Activated CD4-positive, CD25-positive, alpha-beta regulatory T cell (primary cell): ENCODE measurements around the gene EPB41L5.
"Not testable (repeated sequence)": the region's sequence is repeated elsewhere in the genome, so short reads cannot be mapped to it uniquely, and the experiment has no call there.

Experiments
- DNase-seq, 4 experiments: peaks; one replicate each; lab custom pipeline; 2025; lab: John Stamatoyannopoulos, UW

The EPB41L5 gene

DNA sequence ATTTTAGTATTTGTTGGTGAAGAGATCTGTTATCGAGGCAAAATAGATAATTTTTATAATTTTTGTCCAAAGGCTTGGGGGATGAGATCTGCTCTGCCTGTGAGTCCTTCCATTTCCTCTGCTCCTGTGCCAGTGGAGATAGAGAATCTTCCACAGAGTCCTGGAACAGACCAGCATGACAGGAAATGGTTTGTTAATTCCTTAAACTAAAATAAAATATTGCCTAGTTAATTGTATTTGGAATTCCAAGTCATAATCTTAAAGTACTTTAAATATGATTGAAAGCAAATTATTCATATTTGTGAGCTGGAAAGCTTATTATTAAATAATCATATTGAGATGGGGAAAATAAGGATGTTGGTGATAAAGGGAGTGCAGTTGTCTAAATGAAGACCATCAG is 87.8 kb downstream of the EPB41L5 start:
- no peak for DNase-seq

DNA sequence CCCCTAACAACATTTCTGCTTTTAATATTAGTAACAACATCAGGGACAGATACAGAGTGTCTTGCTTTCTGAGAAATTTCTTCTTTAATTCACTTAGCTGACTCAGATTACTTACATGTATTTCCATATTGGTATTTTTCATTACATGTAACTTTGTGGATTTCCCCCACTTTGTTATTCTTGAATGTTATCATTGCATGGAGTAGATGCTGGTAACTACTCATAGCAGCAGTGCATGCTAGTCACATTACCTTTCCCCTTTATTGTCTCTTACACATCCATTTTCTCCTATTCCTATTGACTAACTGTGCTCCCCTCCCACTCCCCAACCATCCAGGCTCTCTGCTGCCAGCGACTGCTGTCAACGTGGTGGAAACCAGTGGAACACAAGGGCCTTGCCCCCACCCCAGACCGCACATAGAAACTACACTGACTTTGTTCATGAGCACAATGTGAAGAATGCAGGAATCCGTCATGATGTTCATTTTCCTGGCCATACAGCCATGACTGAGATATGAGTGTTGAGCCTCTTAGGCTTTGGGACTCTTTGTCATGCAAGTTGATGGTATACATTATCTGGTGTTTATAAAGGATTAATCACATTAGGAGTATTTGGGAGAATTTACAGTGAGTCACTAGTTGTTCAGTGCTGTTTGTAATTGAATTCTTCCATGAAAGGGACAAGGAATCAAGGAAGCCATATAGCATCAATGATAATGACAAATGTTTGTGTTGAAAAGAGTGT is 91.0 kb downstream of the EPB41L5 start:
- no peak for DNase-seq

DNA sequence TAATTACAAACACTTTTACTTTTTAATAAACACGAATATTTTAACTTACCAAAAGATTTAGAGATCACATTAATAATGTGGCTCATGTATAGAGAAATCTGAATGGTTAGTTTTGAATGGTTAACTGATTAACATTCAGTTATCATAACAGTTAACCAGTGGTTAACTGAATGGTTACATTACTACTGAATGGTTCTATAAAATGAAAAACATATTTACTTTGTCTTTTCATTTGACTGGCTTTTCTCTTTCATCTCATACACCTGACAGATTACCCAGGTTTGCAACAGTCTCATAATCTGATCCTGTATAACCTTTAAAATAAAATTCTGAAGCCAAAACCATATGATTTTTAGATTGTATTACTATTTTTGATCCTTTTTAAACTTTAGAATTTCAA is 91.9 kb downstream of the EPB41L5 start:
- no peak for DNase-seq

DNA sequence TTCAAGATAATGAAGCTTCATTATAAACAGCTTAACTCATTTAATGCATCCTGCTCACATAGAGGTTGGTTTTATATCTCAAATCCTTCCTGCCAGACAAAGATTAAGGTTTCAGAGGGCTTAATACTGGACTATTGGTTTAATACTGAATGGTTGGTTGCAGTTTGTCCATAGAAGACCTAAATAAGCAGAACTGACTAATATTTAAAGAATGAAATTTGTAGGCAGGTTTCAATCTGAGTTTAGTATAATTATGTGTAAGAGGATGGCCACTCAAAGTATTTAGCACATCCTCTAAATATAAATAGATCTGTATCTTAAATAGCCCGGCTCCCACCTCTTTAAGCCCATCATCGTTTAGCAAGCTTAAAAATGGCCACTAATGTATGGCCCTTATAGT is 92.5 kb downstream of the EPB41L5 start:
- DNase-seq = no peak

DNA sequence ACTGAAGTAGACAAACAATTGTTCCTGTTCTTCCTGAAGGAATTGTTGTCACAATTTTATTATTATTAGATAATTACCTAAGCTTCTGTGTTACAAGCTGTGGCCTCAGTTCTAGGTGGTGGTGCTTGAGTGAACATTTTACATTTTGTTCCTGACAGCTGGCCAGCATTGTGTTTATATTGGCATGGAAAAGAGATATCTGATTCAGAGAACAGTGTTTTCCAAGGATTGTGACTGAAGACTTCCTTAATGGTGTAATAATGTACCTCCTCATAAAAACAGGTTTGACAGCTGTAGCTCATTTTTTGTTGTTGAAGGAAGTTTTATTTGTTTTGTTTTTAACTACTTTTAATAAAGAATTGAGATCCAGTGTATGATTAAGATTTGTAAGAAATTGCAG is 95.2 kb downstream of the EPB41L5 start:
- no peak for DNase-seq

DNA sequence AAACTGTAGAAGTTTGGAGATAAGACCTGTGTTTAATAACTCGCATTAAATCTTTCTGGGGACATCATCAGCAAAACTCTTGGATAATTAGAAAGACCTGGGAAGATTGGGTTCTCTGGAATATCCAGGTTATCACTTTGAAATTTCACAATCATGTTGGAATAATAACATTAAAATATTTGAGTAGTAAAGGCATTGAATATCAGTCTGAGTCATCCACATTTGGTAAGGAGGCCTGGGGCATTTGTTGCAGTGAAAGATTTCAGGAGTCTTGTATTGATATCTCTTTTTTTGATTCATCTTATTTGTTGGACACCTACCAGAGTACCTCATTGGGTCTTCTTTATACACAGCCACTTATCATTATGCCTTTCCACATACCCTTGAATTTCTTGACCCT is 95.9 kb downstream of the EPB41L5 start:
- DNase-seq = no peak

DNA sequence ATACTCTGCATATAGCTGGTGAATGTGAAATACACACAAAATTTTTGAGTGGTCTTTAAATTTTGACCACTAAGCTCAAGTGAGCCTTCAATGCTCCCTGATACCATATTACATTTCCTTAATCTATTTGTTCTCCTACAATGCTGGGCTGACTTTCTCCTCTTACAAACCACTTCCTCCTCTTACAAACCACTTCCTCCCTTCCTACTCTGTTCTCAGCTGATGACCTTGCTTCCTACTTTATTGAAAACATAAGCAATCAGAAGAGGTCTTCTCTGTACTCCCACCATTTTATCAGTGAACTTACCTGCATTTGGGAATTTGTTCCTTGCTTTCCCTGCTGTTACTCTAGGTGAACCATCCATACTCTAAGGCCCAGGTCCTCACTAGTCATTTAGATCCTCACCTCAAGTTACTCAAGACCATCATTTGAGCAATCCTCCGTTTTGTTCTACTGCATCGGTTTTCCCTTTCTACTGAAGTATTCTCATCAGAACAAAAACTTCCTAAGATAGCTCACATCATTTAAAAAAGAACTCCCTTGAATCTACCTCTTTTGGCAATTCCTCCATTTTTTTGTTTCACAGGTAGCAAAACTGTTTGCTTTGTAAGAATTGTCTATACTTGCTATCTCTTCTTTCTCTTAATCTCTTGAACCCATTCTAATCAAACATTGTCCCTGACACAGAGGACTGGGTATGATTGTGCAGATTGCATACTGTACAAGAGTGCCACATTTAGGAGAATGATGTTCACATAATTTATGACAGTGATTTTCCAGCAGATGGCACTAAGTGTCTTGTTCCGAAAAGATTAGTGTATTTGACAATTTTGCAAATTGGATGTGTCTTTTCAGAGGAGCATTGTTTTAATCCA is 96.5 kb downstream of the EPB41L5 start:
- no peak for DNase-seq

DNA sequence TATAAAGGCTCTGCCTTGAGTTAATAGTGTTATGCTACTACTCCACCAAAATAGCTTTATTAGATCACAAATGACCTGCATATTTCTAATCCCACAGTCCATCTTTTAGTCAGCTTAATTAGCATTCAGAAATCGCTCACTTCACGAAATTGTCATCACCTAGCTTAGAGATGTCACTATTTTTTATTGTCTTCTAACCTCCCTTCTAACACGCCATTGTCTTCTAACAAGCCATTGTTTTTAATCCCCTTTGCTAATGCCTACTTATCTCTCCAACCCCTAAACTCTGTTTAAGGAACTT is 97.1 kb downstream of the EPB41L5 start:
- no peak for DNase-seq

DNA sequence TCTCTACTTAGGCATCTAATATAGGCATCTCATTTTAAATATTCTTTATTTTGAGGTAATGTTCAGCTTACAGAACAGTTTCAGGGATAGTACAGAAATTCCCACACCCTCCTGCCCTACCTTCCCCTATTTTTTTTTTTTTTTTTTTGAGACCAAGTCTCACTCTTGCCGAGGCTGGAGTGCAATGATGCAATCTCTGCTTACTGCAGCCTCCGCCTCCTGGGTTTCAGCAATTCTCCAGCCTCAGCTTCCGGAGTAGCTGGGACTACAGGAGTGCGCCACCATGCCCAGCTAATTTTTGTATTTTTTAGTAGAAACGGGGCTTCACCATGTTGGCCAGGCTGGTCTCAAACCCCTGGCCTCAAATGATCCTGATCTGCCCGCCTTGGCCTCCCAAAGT is 97.6 kb downstream of the EPB41L5 start:
- no peak for DNase-seq

DNA sequence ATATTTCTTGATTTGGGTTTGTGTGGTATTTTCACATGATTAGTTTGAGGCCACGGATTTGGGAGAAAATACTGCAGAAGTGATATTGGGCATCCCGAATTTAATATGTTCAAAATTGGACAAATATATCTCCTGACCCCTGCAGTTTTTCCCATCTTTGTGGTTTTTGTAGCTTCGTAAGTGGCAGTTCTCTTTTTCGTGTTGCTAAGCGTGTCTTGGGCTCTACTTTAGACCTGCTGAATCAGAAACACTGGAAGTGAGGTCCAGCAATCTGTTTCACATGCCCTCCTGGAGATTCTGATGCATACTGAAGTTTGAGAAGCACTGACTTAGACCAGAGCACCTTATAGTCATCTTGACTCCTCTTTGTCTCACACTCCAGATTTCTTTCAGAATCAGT is 98.3 kb downstream of the EPB41L5 start:
- no peak for DNase-seq

DNA sequence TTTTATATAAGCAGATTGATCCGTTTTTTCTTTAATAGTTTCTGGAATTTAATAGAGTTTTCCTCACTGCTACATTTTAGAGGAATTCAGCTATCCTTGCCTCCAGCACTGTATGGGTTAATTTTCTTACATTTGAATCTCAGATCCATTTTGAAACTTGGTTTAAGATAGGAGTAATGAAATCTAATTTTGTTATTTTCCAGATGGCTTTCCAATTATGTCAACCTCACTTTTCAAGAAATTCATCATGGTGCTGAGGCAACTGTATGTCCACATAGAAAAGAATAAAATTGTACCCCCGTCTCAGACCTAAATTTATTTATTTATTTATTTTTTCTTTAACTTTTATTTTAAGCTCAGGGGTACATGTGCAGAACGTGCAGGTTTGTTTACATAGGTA is 105.1 kb downstream of the EPB41L5 start:
- no peak for DNase-seq

DNA sequence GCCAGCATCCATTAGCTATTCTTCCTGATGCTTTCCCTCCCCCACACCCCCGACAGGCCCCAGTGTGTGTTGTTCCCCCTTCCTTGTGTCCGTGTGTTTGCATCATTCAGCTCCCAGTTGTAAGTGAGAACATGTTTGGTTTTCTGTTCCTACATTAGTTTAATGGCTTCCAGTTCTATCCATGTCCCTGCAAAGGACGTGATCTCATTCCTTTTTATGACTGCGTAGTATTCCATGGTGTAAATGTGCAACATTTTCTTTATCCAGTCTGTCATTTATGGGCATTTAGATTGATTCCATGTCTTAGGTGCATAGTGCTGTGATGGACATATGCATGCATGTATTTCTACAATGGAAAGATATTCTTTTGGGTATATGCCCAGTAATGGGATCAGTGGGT is 105.6 kb downstream of the EPB41L5 start:
- DNase-seq = no peak

DNA sequence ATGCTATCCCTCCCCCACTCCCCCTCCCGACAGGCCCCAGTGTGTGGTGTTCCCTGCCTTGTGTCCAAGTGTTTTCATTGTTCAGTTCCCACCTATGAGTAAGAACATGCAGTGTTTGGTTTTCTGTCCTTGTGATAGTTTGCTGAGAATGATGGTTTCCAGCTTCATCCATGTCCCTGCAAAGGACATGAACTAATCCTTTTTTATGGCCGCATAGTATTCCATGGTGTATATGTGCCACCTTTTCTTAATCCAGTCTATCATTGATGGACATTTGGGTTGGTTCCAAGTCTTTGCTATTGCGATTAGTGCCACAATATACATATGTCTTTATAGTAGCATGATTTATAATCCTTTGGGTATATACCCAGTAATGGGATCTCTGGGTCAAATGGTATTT is 108.5 kb downstream of the EPB41L5 start:
- not testable (repeated sequence) for DNase-seq

DNA sequence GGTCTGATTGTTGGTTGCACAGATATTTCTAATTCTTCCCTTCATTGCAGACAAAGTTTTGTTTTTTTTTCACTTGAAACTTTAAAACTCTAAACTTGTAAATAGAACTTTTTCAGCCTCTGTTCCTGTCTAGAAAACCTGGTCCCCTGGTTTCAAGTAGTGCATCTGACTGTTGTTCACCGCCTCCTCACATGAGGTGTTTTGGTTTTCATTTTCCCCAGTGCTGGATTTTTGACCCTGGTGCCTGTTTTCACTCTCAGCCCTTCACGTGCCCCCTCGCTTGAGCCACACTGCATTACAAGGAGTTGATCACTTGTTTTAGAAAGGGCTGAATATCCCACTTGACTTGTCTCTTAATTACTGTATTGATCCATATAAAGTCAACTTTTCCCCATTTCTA is 110.2 kb downstream of the EPB41L5 start:
- no peak for DNase-seq

DNA sequence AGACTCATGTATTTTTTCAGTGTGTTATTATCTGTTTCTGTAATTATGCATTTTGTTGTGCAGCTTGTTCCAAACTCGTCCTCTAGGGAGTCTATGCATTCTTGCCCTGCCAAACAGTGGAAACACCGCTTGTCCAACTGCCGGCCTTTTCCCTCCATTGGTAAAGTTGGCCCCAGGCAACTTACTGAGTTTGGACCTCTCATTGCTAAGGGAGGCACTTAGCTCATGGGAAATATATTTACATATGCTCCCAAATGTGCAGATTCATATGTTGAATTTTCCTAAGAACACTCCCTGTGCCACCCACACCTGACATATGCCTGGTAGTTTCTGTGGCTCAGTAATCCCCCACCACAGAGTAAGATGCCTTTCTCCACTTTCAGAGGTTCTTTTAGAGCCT is 112.3 kb downstream of the EPB41L5 start:
- DNase-seq = no peak

DNA sequence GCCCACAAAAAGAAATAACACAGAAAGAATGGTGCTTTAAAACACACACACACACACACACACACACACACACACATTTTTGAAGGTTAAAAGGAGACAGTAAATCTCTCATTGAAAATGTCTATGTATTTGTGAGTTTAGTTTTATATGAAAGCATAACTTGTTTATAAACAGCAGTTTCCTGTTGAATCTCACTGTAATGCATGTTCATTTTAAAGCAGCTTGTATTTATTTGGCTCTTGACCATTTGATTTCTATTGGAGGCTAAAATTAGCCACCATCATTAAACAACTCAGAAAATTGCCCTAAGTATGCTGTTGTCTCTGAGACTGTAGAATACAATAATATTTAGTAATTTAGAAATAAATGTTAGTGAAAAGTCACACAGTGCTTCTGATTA is 115.3 kb downstream of the EPB41L5 start:
- DNase-seq = no peak

DNA sequence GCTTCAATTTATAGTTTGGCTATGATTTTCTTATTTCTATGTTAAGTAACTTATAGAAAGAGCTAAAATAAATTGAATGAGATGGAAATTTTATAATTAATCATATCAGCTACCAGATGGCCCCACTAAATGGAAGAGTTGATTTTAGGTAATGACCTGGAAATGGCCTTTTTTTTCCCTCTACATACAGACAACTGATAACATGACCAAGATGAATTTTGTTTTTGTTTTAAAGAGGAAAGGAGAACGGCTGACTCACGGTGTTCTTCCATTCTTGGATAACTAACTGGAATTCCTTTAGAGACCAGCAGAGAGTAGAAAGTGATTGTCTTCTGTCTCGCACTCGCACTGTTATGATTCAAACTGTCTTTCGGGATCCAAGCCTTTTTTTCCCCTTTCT is 119.3 kb downstream of the EPB41L5 start:
- DNase-seq = no peak

DNA sequence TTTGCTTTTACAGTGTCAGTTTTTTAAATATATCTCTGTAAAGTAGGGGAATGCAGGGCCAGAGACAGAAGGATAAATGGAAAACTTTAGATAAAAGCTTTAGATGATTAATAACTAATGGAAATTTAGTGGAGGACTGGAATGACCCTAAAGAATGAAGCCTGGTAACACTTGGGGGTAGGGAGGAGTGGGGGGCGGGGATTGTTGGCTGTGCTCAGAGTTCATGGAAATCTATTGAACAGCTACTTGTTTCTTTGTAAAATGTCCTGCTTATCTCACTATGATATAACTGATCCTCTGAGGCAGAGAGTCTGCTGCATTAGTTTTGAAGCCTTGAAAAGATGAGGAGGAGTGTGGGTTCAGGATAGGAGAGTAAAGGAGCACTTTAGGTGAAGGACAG is 119.8 kb downstream of the EPB41L5 start:
- DNase-seq = no peak

DNA sequence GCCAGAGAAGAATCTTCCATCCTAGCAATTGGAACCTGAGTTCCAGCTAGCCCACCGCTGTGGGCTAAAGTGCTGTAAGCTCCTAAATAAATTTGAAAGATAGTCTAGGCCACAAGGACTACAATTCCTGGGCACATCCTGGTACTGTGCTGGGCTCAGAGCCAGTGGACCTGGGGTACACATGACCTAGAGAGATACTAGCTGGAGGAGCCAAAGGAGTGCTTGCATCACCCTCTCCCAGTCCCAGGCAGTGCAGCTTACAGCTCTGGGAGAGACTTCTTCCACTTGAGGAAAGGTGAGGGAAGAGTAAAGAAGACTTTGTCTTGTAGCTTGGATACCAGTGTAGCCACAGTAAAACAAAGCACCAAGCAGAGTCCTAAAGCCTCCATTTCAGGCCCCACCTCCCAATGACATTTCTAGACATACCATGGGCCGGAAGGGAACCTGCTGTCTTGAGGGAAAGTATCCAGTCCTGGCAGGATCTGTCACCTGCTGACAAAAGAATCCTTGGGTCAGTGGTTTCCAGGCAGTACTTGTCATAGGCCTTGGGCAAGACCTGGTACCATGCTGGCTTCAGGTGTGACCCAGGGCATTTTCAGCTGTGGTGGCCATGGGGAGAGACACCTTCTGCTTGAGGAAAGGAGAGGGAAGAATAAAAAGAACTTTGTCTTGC is 120.8 kb downstream of the EPB41L5 start:
- DNase-seq = no peak

DNA sequence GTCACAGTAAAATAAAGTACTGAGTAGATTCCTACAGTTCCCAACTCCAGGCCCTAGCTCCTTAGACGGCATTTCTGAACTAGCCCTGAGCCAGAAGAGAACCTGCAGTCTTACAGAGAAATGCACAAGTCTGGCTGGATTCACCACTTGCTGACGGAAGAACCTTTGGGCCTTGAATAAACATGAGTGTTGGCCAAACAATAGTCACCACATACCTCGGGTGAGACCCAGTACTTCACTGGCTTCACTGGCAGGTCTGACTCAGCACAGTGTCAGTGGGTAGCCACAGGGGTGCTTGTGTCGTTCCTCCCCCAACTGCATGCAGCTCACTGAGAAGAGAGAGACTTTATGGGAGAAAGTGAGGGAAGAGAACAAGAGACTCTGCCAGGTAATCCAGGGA is 121.4 kb downstream of the EPB41L5 start:
- DNase-seq = no peak

DNA sequence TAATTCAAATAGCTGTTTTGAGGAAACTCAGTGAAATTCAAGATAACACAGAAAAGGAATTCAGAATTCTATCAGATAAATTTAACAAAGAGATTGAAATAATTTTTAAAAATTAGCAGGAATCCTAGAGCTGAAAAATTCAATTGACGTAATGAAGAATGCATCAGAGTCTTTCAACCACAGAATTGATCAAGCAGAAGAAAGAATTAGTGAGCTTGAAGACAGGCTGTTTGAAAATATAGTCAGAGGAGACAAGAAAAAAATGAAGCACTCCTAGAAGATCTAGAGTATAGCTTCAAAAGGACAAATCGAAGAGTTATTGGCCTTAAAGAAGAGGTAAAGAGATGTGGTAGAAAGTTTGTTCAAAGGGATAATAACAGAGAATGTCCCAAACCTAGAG is 122.1 kb downstream of the EPB41L5 start:
- DNase-seq = not testable (repeated sequence)

DNA sequence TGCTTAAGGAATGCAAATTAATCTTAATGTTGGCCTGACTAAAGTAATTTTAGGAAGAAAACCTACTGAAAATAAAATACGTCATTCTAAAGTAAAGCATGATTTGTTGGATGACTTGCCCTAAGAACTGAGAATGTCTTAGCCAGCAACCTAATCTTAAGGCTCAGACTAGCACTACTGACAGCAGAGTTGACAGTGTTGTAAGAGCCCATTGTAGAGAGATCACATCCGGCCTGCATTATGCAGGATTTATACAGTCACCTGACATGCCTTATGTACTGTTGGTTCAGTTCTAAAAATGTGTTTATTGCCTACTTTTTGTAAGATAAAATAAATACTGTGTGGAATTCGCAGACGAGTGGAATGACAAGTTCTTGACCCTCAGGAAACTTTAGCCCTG is 128.0 kb downstream of the EPB41L5 start:
- DNase-seq = no peak
